GM12891 (cell line): ENCODE measurements around the gene MLXIPL.

Source experiments
- POLR2A ChIP-seq: IDR thresholded peaks from 2 replicates; pipeline ENCODE4 v1.6.1; 2011; ENCODE audit warnings: low read depth, low read length, control low read depth
- TAF1 ChIP-seq: IDR thresholded peaks from 2 replicates; pipeline ENCODE4 v1.6.1; 2011; ENCODE audit warnings: low read depth, low read length, control low read depth

DNA sequence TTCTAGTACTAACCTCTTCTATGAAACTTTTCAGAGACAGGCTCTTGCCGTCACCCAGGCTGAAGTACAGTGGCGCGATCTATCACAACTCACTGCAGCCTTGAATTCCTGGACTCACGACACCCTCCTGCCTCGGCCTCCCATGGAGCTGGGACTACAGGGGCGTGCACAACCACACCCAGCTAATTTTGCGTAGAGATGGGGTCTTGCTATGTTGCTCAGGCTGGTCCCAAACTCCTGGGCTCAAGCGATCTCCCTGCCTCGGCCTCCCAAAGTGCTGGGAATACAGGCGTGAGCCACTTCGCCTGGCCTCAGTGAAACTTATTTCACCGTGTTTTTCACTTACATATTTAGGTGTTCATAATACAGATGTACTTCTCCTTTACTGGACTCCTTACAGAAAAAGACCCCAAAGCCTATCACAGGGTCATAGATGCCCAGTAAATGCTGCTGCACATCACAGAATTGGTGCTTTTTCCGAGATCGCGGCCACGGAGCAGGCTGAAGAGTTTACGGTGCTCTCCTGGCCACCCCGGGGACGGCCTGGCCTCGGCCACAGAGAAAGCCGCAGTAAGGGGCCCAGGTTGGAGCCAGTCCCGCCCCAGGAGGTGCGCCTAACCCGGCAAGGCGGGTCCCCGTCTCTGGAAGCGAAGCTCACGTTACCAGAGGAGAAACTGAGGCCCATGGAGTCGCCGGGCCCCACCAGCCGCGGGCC, 46.5 kb downstream of the MLXIPL start:
- TF ChIP-seq POLR2A (no peak), TAF1 (no peak)
